Esophagus squamous epithelium (tissue), 5 donors: ENCODE results near the gene BAIAP2L2. TPM values are rescaled to one million over a fixed set of nuclear protein-coding genes. Genes with fewer than 3 reads are reported as not detected.
A peak's percentile ranks its signal among the peaks of the same experiment; 100 is the strongest.

Source experiments
- DNase-seq: peaks from one replicate; lab custom pipeline; 2025; lab: John Stamatoyannopoulos, UW
- H3K27ac ChIP-seq, 4 donors: fragments of 200-600 bp; sonication (generic); one replicate each; pipeline ENCODE4 v1.5.1; 2016 to 2019; ENCODE audit warnings: mild to moderate bottlenecking in 1 of 4
- H3K27me3 ChIP-seq, 4 donors: fragments of 200-600 bp; sonication (generic); 1 replicate in 3 of 4; 2 replicates in 1 of 4; pipeline versions ENCODE4 v1.5.1 to v1.6.0; 2017 to 2021; ENCODE audit warnings: antibody characterized with exemption in 1 of 4
- H3K36me3 ChIP-seq, 3 donors: fragments of 200-600 bp; sonication (generic); one replicate each; pipeline ENCODE4 v1.5.1; 2016 to 2019
- H3K4me1 ChIP-seq, 3 donors: fragments of 200-600 bp; sonication (generic); one replicate each; pipeline ENCODE4 v1.5.1; 2017 to 2019
- H3K4me3 ChIP-seq, 4 donors: fragments of 200-600 bp; sonication (generic); 1 replicate in 3 of 4; 2 replicates in 1 of 4; pipeline ENCODE4 v1.5.1; 2016 to 2019; ENCODE audit warnings: mild to moderate bottlenecking in 2 of 4, moderate library complexity in 1 of 4
- H3K9me3 ChIP-seq, 3 donors: fragments of 200-600 bp; sonication (generic); one replicate each; pipeline ENCODE4 v1.5.1; 2016 to 2019
- CTCF ChIP-seq, 6 experiments: fragments of 450-650 bp in 4 of 6; fragments of 200-600 bp in 2 of 6; sonication (generic) in 2 of 6; IDR thresholded peaks; one replicate each; pipeline ENCODE4 v1.5.1; 2016 to 2019; ENCODE audit warnings: antibody characterized with exemption in 6 of 6, mild to moderate bottlenecking in 4 of 6, moderate library complexity in 4 of 6
- POLR2A ChIP-seq, 4 donors: fragments of 450-650 bp; IDR thresholded peaks; one replicate each; pipeline ENCODE4 v1.6.1; 2017; ENCODE audit warnings: antibody characterized with exemption in 4 of 4, mild to moderate bottlenecking in 4 of 4, moderate library complexity in 3 of 4
- WGBS, 2 donors: methylation state at CpG; one replicate each; pipeline ENCODE4 v1.1.5; 2018; 5-methylcytosine and 5-hydroxymethylcytosine counted together
- intact Hi-C: fragments of 100-400 bp; cut with DNase I; formaldehyde crosslinking; loops from one replicate; pipeline ENCODE4 v1.15.0; 2022
- total RNA-seq, 4 donors: library from RNA; depleted of rRNA; stranded (reverse); fragments of >200 nt; gene quantifications; one replicate each; pipeline ENCODE4 v1.1.0, GENCODE V29; 2016
- donor health status: DM: yes; HTN: yes; CAD: no.

BAIAP2L2 gene
- total RNA-seq, 4 donors from 2014 or later = 0.26 to 4.8 (median 2.8) TPM

GRCh38 chr22:38106814-38107578, 3.5 kb downstream of the BAIAP2L2 start:
- Histone ChIP-seq H3K4me3 (no peak overlapping the region), H3K9me3 (no peaks in the 10 kb centered on the region), H3K36me3 (peaks cover 0 to 1% (median 0%) of the 10 kb centered on the region in 3 donors), H3K27me3 (peaks cover 0 to 4% (median 0%) of the 10 kb centered on the region in 4 donors), H3K4me1 (peaks cover 5 to 30% (median 16%) of the 10 kb centered on the region in 3 donors), H3K27ac (no peak overlapping the region)
- intact Hi-C loops = loop anchor here (10.0 kb wide), 1 partner anchor 118 kb away; no protein-coding TSS in a partner anchor
- TF ChIP-seq POLR2A (IDR thresholded peaks at IDR 0.05) (no peak), CTCF (IDR thresholded peaks at IDR 0.05) (no peak)
- no peak for DNase-seq
- 74 to 86% methylated on average over 9 to 10 of the region's 17 CpGs for WGBS, 2 donors

GRCh38 chr22:38104084-38104483, 6.4 kb downstream of the BAIAP2L2 start:
- H3K27me3 ChIP-seq = no peaks in the 10 kb centered on the region
- H3K4me1 ChIP-seq = peaks cover 0 to 13% (median 5%) of the 10 kb centered on the region in 3 donors
- no peak overlapping the region for H3K27ac ChIP-seq
- no peak overlapping the region for H3K4me3 ChIP-seq
- DNase-seq = no peak
- no peaks in the 10 kb centered on the region for H3K9me3 ChIP-seq
- WGBS, 2 donors = 78 to 81% methylated on average over 6 of the region's 6 CpGs
- intact Hi-C loops = loop anchor here (10.0 kb wide), 1 partner anchor 121 kb away; no protein-coding TSS in a partner anchor
- peak in 3 of 6 experiments; percentile 22 to 32 (median 32) for TF ChIP-seq CTCF (IDR thresholded peaks at IDR 0.05)
- no peak for TF ChIP-seq POLR2A (IDR thresholded peaks at IDR 0.05)
- no peaks in the 10 kb centered on the region for H3K36me3 ChIP-seq

- no peaks in the 10 kb centered on the region for H3K27me3 ChIP-seq
- DNase-seq = no peak
- intact Hi-C loops = loop anchor here (10.0 kb wide), 1 partner anchor 121 kb away; no protein-coding TSS in a partner anchor
- no peak overlapping the region for H3K27ac ChIP-seq
- H3K36me3 ChIP-seq = no peaks in the 10 kb centered on the region
- 62 to 72% methylated on average over 8 of the region's 8 CpGs for WGBS, 2 donors
- H3K4me1 ChIP-seq = peaks cover 0 to 13% (median 5%) of the 10 kb centered on the region in 3 donors
- H3K9me3 ChIP-seq = no peaks in the 10 kb centered on the region
- no peak for TF ChIP-seq CTCF (IDR thresholded peaks at IDR 0.05)
- TF ChIP-seq POLR2A (IDR thresholded peaks at IDR 0.05) = no peak
- no peak overlapping the region for H3K4me3 ChIP-seq
Measured at GRCh38 chr22:38103641-38104040, 6.8 kb downstream of the BAIAP2L2 start.

- no peaks in the 10 kb centered on the region for H3K9me3 ChIP-seq
- no peak overlapping the region for H3K27ac ChIP-seq
- TF ChIP-seq POLR2A (IDR thresholded peaks at IDR 0.05) = no peak
- TF ChIP-seq CTCF (IDR thresholded peaks at IDR 0.05) = no peak
- H3K27me3 ChIP-seq = no peaks in the 10 kb centered on the region
- H3K4me1 ChIP-seq = peaks cover 0 to 12% (median 0%) of the 10 kb centered on the region in 3 donors
- no peak overlapping the region for H3K4me3 ChIP-seq
- H3K36me3 ChIP-seq = no peaks in the 10 kb centered on the region
- 53 to 58% methylated on average over 7 to 9 of the region's 9 CpGs for whole genome bisulfite sequencing, 2 donors
- DNase-seq = no peak
- intact Hi-C loops = no loop called here
Measured at GRCh38 chr22:38098410-38099249, 11.9 kb downstream of the BAIAP2L2 start.
